ENCODE results near the gene SBF2.
"Not testable (repeated sequence)": the region's sequence is repeated elsewhere in the genome, so short reads cannot be mapped to it uniquely, and the experiment has no call there.

The SBF2 gene

DNA sequence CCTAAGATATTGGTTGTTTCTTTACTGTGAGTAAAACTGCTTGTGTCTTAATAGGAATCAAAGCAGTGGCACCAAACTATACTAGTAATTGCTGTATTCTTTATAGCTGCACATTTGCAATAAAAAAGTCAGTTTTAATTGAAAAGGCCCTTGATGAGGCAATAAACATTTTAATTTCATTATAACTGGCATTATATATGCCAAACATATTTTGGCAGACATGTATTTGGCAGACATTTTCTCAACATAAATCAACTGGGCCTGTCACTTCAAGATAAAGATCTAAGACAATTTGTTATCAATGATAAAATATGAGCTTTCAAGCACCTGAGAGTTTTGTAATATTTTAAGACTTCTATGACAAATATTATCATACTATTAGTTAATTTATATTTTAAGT is 245.7 kb downstream of the SBF2 start:
- Histone ChIP-seq H3K4me3 (ENCODE audit: low read length) (no peak overlapping the region), H3K27me3 (ENCODE audit: control insufficient read depth, insufficient read depth, low read length) (no peaks in the 10 kb centered on the region), H3K9me3 (ENCODE audit: control insufficient read depth, low read length) (peaks cover 6% of the 10 kb centered on the region), H3K36me3 (ENCODE audit: control insufficient read depth, insufficient read depth, low read length) (no peaks in the 10 kb centered on the region), H3K4me1 (ENCODE audit: control insufficient read depth, insufficient read depth, low read length) (no peaks in the 10 kb centered on the region), H3K9ac (ENCODE audit: low read length) (no peak overlapping the region)

DNA sequence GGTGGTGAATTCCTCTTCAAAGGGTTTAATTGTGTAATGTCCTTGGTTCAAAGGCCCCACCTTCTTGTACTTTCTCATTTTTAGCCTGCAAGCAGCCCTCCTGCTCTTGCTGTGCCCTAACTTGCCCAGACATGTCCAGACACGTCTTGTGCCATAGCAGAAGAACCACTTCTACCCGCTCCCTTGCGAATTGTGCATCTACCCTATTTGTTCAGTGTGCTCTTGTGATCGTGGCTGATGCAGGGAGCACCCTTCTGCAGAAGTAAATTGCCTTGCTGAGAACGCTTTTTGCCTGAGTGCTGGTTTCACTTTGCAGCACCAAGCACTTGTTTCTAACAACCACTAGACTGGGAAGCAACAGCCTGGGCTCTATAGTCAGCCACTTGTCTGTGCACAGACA is 249.4 kb downstream of the SBF2 start:
- peaks cover 6% of the 10 kb centered on the region for H3K9me3 ChIP-seq (ENCODE audit: control insufficient read depth, low read length)
- no peak overlapping the region for H3K4me3 ChIP-seq (ENCODE audit: low read length)
- H3K27me3 ChIP-seq (ENCODE audit: control insufficient read depth, insufficient read depth, low read length) = no peaks in the 10 kb centered on the region
- no peak overlapping the region for H3K9ac ChIP-seq (ENCODE audit: low read length)
- H3K36me3 ChIP-seq (ENCODE audit: control insufficient read depth, insufficient read depth, low read length) = no peaks in the 10 kb centered on the region
- no peaks in the 10 kb centered on the region for H3K4me1 ChIP-seq (ENCODE audit: control insufficient read depth, insufficient read depth, low read length)

DNA sequence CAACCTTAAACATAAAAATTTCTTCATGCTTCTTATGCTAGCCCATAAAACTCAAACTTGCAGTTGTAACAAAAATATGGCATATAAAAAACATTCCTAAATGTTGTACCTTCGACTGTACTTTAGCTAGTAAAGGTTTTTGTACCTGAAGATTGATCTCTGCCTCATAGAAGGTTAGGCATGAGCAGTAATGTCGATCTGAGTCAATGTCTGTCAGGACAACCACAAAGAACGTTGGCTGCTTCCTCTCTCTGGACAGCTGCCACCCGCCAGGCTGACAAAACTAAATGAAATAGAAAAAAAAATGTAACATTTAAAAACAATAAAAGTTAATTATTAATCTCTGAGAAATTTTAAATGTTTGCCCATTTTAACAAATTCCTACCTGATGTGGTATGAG is 251.3 kb downstream of the SBF2 start:
- H3K27me3 ChIP-seq (ENCODE audit: control insufficient read depth, insufficient read depth, low read length) = no peaks in the 10 kb centered on the region
- no peak overlapping the region for H3K4me3 ChIP-seq (ENCODE audit: low read length)
- H3K9me3 ChIP-seq (ENCODE audit: control insufficient read depth, low read length) = peaks cover 6% of the 10 kb centered on the region
- no peaks in the 10 kb centered on the region for H3K36me3 ChIP-seq (ENCODE audit: control insufficient read depth, insufficient read depth, low read length)
- no peaks in the 10 kb centered on the region for H3K4me1 ChIP-seq (ENCODE audit: control insufficient read depth, insufficient read depth, low read length)
- no peak overlapping the region for H3K9ac ChIP-seq (ENCODE audit: low read length)

DNA sequence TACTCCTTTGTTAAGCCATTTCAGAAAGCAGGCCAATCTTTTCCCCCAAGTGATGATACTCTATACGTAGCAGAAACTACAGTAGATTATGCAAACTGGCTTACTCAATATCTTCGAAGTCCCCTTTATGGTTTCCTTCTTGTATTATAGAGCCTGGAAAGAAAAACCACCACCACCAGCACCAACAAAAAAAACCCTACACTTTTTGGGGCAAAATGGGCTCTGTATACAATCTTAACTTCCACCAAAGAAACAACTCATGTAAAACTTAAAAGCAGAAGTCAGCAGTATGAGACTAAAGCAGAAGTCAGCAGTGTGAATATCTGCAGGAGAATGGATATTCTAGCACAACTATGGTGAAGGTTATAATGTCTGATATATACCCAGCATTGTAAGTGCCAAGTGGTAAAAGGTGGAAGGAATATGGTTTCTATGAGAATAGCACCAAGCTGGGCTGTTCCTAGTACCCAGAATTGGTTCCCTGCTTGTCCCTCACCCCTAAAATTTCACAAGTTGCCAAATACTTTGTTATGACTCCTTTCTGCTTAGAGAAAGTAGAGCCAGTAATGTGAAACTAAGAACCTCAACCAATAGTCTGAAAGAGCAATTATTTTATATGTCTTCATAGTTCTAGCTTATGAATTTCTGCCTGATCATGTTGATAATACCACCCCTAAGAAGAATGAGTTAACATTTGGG is 252.1 kb downstream of the SBF2 start:
- Histone ChIP-seq H3K9me3 (ENCODE audit: control insufficient read depth, low read length) (peaks cover 6% of the 10 kb centered on the region), H3K27me3 (ENCODE audit: control insufficient read depth, insufficient read depth, low read length) (no peaks in the 10 kb centered on the region), H3K4me1 (ENCODE audit: control insufficient read depth, insufficient read depth, low read length) (no peaks in the 10 kb centered on the region), H3K36me3 (ENCODE audit: control insufficient read depth, insufficient read depth, low read length) (no peaks in the 10 kb centered on the region), H3K9ac (ENCODE audit: low read length) (no peak overlapping the region), H3K4me3 (ENCODE audit: low read length) (no peak overlapping the region)

DNA sequence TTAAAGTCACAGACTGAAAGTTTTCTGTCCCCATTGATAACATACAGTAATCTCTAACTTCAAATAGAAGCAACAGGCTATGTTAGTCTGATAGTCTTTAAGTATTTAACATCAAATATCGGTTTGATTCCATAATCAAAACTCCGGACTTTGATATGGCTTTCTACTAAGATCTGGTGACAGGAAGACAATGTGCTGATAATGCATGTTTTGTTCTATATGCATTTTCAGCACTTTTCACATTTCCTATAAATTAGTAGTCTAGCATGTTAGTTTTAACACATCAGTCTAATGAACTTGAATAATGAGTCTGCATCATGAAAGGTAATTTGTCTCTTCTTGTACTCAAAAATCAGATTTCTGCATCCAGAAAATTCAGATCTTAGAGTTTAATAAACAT is 252.7 kb downstream of the SBF2 start:
- H3K4me3 ChIP-seq (ENCODE audit: low read length) = no peak overlapping the region
- no peaks in the 10 kb centered on the region for H3K36me3 ChIP-seq (ENCODE audit: control insufficient read depth, insufficient read depth, low read length)
- no peaks in the 10 kb centered on the region for H3K4me1 ChIP-seq (ENCODE audit: control insufficient read depth, insufficient read depth, low read length)
- H3K27me3 ChIP-seq (ENCODE audit: control insufficient read depth, insufficient read depth, low read length) = no peaks in the 10 kb centered on the region
- H3K9me3 ChIP-seq (ENCODE audit: control insufficient read depth, low read length) = peaks cover 6% of the 10 kb centered on the region
- H3K9ac ChIP-seq (ENCODE audit: low read length) = no peak overlapping the region

DNA sequence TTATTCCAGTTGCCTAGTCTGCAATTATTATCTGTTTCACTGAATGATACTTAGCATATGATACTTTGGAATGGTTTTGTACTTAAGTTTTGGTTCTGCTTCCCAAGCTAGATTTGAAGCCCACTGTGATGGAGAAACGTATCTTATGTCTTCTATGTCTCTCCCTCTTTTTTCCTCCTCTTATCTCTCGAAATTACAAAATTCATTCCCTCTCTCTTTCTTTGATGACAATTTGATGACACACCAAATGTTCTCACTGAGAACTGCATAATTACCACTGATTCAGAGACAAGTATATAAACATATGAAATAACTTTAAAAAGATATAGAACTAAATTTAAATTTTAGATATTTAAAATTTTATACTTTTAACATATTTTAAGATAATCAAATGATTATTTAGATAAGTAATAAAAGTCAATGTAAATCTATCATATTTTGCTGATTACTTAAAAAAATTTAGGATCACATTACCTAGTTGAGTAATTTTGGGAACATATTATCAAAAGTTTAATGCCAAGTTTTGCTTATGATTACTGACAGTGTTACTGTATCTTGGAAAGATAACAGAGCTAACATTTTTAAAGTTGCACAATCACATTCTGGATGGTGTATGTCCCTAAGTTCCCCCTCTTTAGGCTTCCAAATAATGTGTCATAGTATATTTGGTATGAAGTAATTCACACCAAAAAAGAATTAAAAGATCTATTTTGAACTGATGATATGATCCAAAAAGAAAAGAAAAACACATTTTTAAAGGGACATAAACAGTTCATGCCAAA is 255.3 kb downstream of the SBF2 start:
- Histone ChIP-seq H3K9ac (ENCODE audit: low read length) (no peak overlapping the region), H3K36me3 (ENCODE audit: control insufficient read depth, insufficient read depth, low read length) (no peaks in the 10 kb centered on the region), H3K4me3 (ENCODE audit: low read length) (no peak overlapping the region), H3K9me3 (ENCODE audit: control insufficient read depth, low read length) (no peaks in the 10 kb centered on the region), H3K4me1 (ENCODE audit: control insufficient read depth, insufficient read depth, low read length) (no peaks in the 10 kb centered on the region), H3K27me3 (ENCODE audit: control insufficient read depth, insufficient read depth, low read length) (no peaks in the 10 kb centered on the region)

DNA sequence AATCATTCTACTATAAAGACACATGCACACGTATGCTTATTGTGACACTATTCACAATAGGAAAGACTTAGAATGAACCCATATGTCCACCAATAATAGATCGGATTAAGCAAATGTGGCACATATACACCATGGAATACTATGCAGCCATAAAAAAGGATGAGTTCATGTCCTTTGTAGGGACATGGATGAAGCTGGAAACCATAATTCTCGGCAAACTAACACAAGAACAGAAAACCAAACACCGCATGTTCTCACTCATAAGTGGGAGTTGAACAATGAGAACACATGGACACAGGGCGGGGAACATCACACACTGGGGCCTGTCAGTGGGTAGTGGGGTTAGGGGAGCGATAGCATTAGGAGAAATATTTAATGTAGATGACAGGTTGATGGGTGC is 258.1 kb downstream of the SBF2 start:
- not testable (repeated sequence) for H3K4me3 ChIP-seq (ENCODE audit: low read length)

DNA sequence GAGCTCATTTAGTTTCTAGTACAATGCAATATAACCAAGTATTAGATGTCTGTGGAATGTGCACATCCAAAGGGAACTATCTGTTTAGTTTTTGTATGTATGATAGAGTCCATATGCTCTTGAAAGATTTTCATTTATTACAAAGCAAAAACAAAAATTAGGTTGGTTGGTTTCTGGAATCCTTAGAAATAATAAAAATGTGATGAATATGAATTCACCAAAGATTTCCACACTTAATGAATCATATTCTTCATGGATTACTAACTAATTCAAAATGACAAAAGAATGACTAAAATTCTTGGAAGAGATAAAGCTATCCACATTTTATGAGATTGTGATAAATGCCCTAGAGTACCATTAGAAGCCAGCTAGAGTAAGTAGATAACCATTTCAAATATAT is 261.1 kb downstream of the SBF2 start:
- H3K4me1 ChIP-seq (ENCODE audit: control insufficient read depth, insufficient read depth, low read length) = no peaks in the 10 kb centered on the region
- H3K27me3 ChIP-seq (ENCODE audit: control insufficient read depth, insufficient read depth, low read length) = no peaks in the 10 kb centered on the region
- H3K9ac ChIP-seq (ENCODE audit: low read length) = no peak overlapping the region
- no peak overlapping the region for H3K4me3 ChIP-seq (ENCODE audit: low read length)
- no peaks in the 10 kb centered on the region for H3K36me3 ChIP-seq (ENCODE audit: control insufficient read depth, insufficient read depth, low read length)
- no peaks in the 10 kb centered on the region for H3K9me3 ChIP-seq (ENCODE audit: control insufficient read depth, low read length)

More for the DNA sequence above, 258.1 kb downstream of the SBF2 start:
- H3K27me3 ChIP-seq (ENCODE audit: control insufficient read depth, insufficient read depth, low read length); H3K9ac ChIP-seq (ENCODE audit: low read length); H3K4me1 ChIP-seq (ENCODE audit: control insufficient read depth, insufficient read depth, low read length); H3K9me3 ChIP-seq (ENCODE audit: control insufficient read depth, low read length); H3K36me3 ChIP-seq (ENCODE audit: control insufficient read depth, insufficient read depth, low read length): not testable (repeated sequence)

DNA sequence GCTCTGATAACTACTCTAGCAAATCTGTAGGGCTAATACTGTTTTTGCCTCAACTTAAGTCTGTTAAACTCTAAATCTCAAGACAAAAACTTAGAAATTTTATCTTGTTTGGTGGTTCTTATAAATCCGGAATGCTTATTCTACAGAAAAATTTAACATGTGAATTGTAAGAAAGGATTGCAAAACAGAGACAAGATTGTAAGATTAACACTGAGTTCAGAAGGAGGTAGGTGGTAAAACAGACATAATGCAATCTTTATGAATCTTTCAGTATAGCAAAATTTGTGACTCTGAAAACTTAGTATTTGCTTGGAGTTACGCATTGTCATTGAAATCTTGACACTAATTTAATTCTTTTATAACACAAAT is 263.9 kb downstream of the SBF2 start:
- H3K4me3 ChIP-seq (ENCODE audit: low read length) = no peak overlapping the region
- no peaks in the 10 kb centered on the region for H3K36me3 ChIP-seq (ENCODE audit: control insufficient read depth, insufficient read depth, low read length)

DNA sequence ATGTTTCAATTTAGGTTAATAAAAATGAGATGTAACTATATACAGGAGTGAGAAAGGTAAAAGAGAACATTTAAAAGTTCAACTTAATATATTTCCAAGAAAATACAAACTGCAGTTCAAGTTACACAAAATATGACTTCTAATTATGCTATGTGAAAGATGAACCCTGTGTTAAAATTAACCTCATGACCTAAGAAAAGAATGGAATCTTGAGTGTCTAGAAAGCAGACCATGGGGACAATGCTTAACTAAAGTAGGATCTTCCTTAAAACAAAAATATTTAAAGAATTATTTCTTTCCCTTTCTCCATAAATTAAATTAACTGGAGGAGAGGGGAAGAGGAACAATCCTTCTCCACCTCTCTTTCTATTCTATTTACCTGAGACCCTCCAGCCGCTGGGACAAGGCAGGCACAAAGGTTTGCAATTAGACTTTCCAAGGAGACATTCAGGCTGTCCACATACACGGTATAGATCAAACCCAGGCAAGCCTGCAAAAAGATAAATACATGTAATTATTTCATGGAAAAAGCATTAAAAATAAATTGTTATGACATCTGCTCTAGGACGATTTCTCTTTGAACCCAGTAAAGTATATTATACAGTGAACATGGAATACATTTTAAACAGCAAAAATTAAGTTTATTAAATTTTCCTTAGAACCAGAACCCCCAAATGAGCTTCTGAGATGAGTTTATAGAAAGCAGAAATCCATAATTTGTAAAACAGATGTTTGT is 264.5 kb downstream of the SBF2 start:
- Histone ChIP-seq H3K9me3 (ENCODE audit: control insufficient read depth, low read length) (no peaks in the 10 kb centered on the region), H3K4me1 (ENCODE audit: control insufficient read depth, insufficient read depth, low read length) (no peaks in the 10 kb centered on the region), H3K4me3 (ENCODE audit: low read length) (no peak overlapping the region), H3K27me3 (ENCODE audit: control insufficient read depth, insufficient read depth, low read length) (no peaks in the 10 kb centered on the region), H3K9ac (ENCODE audit: low read length) (no peak overlapping the region), H3K36me3 (ENCODE audit: control insufficient read depth, insufficient read depth, low read length) (no peaks in the 10 kb centered on the region)

More for the DNA sequence above, 263.9 kb downstream of the SBF2 start:
- no peak overlapping the region for H3K9ac ChIP-seq (ENCODE audit: low read length)
- no peaks in the 10 kb centered on the region for H3K4me1 ChIP-seq (ENCODE audit: control insufficient read depth, insufficient read depth, low read length)
- no peaks in the 10 kb centered on the region for H3K27me3 ChIP-seq (ENCODE audit: control insufficient read depth, insufficient read depth, low read length)
- no peaks in the 10 kb centered on the region for H3K9me3 ChIP-seq (ENCODE audit: control insufficient read depth, low read length)

DNA sequence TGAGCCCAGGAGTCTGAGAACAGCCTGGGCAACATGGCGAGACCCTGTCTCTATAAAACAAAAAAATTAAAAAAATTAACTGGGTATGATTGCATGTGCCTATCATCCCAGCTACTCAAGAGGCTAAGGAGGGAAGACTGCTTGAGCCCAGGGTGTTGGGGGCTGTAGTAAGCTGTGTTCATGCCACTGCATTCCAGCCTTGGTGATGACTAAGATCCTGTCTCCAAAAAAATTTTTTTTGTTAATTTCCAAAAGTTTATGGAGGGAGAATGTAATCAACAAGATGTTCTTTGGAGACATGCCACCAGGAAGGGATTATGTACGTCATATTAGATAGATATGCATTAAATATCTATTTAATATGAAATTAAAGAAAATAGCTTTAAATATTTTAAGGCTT is 267.5 kb downstream of the SBF2 start:
- no peaks in the 10 kb centered on the region for H3K9me3 ChIP-seq (ENCODE audit: control insufficient read depth, low read length)
- H3K4me3 ChIP-seq (ENCODE audit: low read length) = no peak overlapping the region
- H3K36me3 ChIP-seq (ENCODE audit: control insufficient read depth, insufficient read depth, low read length) = no peaks in the 10 kb centered on the region
- H3K9ac ChIP-seq (ENCODE audit: low read length) = no peak overlapping the region
- H3K4me1 ChIP-seq (ENCODE audit: control insufficient read depth, insufficient read depth, low read length) = peaks cover 4% of the 10 kb centered on the region
- H3K27me3 ChIP-seq (ENCODE audit: control insufficient read depth, insufficient read depth, low read length) = no peaks in the 10 kb centered on the region

DNA sequence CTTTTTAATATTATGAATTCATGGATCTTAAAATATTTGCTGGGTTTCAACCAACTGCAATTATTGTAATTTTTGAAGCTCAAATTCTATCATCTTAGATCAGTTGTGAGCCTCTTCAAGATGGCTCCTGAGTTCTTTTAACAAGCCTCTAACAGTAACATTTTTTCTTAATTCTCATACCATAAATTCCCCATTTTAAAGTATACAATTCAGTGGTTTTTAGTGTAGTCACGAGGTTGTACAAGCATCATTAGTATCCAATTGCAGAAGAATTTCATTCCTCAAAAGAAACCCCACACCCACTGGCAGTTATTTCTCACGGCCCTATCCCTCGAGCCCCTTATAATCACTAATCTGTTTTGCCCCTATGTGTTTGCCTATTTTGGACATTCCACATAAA is 270.8 kb downstream of the SBF2 start:
- Histone ChIP-seq H3K4me3 (ENCODE audit: low read length) (no peak overlapping the region), H3K27me3 (ENCODE audit: control insufficient read depth, insufficient read depth, low read length) (no peaks in the 10 kb centered on the region), H3K9me3 (ENCODE audit: control insufficient read depth, low read length) (no peaks in the 10 kb centered on the region), H3K4me1 (ENCODE audit: control insufficient read depth, insufficient read depth, low read length) (peaks cover 5% of the 10 kb centered on the region), H3K36me3 (ENCODE audit: control insufficient read depth, insufficient read depth, low read length) (no peaks in the 10 kb centered on the region), H3K9ac (ENCODE audit: low read length) (no peak overlapping the region)
